ENCODE results near the gene C2CD2L.
"Not testable (repeated sequence)": the region's sequence is repeated elsewhere in the genome, so short reads cannot be mapped to it uniquely, and the experiment has no call there.

C2CD2L gene

DNA sequence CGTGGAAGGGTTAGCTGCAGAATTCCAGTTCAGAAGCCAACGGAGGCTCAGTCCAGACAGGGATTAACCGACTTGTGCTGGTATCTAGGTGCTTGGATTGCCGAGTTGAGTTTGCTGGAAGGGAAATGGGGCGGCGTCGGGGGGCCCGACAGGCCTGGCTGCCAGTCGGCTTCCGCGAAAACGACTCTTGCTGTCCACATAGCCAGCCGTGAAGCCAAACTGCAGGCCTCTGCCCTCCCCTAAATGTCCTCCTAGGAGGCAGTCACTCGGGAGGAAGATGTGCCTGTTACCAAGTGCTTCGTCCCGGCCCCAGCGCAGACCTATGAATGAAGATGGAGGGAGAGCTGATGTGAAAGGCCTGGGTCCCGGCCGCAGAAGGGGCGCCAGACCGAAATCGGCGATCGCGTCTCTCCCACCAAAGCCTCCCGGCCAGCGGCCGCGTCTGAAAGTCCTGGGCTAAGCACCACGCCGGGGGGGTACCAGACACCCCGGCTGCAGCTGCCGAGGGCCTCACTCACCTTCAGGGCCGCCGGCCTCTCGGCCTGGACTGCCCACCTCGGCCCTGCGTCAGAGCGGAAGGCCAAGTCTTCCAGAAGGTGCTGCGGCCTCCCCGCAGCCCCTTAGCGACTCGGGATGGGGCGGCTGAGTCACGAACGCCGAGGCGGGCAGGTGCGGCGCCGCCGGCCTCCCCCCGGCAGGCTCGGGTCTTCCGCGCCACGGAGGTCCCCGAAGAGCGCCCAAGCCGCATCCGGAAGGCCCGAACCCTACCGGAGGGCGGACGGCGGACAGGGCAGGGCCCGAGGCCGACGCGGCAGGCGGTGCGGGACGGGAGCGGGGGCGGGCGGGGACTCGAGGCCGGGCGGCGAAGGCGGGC, 13.0 kb upstream of the C2CD2L start:
- DNase-seq (ENCODE audit: low spot score) = no peak

DNA sequence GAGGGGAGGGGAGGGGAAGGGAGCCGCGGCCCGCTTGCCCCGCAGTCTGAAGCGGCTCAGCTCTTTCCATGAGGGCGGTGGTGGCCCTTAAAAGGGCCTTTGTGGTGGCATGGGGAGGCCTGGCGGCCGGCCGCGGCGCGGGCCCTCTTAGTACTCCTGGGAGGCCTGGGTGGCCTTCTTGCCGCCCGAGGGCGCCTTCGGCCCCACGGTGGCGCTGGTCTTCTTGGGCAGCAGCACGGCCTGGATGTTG, 12.4 kb upstream of the C2CD2L start:
- no peak for DNase-seq (ENCODE audit: low spot score)

DNA sequence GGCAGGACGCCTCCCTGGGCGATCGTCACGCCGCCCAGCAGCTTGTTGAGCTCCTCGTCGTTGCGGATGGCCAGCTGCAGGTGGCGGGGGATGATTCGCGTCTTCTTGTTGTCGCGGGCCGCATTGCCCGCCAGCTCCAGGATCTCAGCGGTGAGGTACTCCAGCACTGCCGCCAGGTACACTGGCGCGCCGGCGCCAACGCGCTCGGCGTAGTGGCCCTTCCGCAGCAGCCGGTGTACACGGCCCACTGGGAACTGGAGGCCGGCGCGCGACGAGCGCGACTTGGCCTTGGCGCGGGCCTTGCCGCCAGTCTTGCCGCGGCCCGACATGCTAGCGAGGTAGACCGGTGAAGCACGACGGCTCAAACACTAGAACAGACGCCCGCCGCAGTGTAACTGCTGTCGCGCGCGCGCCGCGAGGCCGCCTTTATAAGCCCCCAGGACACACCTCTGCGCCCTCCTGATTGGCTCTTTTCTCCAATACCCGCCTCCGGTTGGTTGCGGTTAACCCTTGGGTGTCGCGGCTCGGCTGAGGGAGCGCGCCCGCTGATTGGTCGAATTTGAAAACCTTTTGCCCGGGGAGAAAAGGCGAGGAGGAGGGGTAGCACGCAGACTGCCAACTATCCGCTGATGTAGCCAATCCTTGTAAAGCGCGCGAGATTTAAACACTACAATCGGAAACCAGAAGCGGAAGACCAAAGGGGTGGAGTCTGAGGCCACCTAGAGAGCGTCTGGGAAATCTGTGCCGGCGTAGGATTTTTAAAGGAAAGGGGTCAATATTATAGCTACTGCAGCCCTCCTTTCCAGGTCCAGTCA, 11.9 kb upstream of the C2CD2L start:
- DNase-seq (ENCODE audit: low spot score) = peak; percentile 100

DNA sequence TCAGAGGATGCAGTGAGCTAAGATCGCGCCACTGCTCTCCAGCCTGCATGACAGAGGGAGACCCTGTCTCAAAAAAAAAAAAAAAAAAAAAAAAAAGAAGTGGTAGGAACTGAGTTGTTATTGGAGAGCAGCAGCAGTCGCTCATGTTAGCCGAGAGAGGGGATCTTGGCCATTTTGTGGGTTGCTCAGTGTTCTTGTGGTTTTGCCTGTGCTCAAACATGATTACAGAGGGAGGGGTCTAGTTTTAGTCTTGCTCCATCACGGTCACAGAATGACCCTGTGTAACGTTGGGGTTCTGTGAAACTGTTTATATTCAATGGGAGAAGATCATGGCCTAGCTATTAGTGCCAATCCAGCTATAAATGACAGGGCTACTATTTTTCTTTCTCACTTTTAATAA, 7.4 kb upstream of the C2CD2L start:
- no peak for DNase-seq (ENCODE audit: low spot score)

DNA sequence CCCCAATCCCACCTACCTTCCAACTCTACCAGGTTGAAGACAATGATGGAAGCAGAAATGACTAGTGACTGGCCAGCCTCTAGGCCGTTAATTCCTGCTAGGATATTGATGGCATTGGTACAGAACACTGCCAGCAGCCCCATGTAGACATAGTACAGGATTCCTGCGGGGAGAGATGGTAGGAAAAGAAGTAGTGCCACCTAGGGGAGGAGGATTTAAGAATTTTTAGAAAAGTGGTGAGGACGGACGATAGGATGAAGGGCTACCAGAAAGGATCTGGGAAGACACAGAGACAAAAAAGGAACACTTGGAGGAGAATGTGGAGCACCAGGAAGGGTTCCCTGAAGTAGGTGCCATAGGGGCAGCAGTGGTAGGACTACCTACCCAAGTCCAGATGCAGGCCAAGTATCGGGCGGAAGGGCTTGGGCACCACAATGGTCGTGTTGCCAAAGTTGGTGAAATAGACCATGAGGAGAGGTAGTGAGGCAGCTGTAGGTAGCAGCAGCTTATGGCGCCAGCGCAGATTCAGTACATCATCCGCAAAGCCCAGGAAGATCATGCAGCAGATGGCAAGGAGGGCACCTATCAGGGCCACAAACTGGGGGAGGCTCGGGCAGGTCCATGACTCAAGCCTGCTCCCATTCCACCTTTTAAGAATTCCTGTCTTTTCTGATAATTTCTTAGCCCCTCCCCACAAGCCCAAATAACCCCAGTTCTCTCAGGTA, 6.7 kb upstream of the C2CD2L start:
- DNase-seq (ENCODE audit: low spot score) = no peak

DNA sequence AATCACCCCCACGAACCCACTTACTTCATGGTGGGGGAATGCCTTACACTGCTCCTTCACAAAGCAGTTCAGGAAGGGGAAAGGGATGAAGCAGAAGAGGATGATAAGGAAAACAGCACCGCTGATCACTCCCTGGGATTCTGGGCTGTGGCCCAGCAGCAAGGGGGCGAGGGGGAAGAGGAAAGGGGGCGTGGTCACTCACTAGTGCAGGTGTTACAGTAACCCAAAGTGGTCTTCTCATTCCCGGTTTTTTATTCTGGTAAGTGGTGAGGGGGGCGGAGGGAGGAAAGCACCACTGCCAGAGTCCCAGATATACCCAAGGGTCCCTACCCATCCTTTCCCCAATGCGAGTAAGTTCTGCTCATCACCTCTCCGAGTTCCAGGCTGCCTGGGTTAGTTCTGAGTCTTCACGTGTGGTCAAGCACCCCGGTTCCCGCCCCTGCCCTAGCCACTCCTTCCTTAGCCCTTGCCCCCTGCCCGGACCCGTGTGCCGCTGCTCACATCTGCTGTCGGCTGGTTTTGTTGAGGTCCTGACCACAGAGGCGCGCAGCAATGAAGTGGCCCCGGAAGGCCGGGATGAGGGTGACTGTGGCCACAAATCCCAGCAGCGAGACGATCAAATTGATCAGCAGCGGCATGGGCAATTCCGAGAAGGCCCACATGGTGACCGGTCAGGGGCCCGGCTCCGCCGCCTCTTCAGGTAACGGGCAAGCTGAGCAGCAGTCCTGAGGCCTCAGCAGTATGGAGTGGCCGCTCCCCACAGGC, 6.0 kb upstream of the C2CD2L start:
- DNase-seq (ENCODE audit: low spot score) = peak; percentile 88

DNA sequence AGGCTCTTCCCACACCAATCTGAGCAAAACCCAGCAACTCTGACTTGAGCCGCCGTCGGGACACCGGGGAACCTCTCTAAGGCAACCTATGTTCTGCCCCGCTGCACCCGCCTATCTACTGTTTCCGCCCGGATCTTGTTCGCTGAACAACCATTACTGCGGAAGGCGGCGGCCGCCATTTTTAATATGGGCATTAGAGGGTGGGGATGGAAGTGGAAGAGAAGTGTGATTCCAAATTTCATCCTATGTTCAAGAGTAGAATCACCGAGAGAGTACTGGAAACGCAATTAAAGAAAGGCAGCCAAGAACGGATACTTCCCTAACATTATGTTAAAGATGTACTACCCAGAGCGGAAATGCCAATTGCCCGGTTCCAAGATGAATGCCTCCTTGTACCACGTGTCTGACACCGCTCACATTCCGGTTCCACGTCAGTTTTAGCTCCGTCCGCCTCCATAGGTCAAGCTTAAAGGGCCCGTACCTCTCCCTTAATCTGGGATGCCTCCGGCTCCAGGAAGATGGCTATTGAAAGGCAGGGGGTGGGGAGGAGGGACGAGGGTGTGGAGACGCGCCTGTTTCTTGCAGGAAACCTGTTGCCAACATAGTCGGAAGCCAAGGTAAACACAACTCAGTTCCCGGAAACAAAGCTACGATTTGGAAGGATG, 5.3 kb upstream of the C2CD2L start, which contains the start of gene DPAGT1:
DPAGT1 (minus strand) TSS at position 95 of the 665 bp plus-strand sequence. CDS start 198 bp downstream, outside the sequence.
- DNase-seq (ENCODE audit: low spot score) = peak; percentile 90

DNA sequence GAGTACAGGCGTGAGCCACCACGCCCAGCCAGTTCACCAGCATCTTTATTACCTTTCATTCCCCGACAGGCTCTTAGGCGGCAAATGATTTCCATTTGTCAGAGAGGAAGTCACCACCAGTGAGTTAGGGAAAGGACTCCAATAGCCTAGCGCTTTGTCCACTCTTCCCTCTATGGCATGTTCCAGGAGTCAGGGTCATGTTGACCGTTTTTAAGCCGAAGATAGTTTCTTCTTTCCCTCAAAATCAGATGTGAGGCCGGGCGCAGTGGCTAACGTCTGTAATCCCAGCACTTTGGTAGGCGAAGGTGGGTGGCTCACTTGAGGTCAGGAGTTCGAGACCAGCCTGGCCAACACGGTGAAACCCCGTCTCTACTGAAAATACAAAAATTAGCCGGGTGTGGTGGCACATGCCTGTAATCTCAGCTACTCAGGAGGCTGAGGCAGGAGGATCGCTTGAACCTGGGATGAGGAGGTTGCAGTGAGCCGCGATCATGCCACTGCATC, 3.9 kb upstream of the C2CD2L start:
- not testable (repeated sequence) for DNase-seq (ENCODE audit: low spot score)

DNA sequence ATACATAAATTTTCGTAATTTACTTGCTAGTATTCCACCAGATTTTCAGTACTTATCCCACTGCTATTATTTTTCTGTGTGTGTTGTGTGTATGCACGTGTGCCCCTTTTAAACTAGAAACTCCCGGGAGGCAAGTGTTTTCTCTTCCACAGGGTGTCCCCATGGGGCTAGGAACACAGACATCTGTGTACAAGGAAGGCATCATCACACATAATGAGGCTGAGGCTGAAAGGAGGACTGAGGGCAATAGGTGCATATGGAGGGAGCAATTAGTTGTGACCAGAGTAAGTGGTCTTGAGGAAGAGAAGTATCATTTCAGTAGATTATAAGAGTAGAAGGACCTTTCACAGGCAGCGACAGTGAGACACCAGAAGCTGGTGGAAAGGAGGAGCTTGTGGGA, 3.4 kb upstream of the C2CD2L start:
- DNase-seq (ENCODE audit: low spot score) = no peak

DNA sequence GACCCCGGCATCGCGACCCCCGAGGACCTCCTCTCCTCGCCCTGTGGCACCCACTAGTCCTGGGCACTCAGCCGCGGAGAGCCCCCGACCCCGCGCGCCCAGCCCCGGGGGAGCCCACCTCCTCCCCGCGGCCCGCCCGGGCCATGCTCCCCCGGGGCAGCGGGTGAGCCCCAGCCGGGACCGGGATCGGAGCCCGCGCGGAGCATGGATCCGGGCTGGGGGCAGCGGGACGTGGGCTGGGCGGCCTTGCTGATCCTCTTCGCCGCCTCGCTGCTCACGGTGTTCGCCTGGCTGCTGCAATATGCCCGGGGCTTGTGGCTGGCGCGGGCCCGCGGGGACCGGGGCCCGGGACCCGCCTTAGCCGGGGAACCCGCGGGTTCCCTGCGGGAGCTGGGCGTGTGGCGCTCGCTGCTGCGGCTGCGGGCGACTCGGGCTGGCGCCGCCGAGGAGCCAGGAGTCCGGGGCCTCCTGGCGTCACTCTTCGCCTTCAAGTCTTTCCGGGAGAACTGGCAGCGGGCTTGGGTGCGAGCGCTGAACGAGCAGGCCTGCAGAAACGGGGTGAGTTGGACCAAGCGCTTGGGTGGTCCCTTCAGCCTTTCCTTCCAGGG, 498 bp downstream of the C2CD2L start:
- DNase-seq (ENCODE audit: low spot score) = no peak

DNA sequence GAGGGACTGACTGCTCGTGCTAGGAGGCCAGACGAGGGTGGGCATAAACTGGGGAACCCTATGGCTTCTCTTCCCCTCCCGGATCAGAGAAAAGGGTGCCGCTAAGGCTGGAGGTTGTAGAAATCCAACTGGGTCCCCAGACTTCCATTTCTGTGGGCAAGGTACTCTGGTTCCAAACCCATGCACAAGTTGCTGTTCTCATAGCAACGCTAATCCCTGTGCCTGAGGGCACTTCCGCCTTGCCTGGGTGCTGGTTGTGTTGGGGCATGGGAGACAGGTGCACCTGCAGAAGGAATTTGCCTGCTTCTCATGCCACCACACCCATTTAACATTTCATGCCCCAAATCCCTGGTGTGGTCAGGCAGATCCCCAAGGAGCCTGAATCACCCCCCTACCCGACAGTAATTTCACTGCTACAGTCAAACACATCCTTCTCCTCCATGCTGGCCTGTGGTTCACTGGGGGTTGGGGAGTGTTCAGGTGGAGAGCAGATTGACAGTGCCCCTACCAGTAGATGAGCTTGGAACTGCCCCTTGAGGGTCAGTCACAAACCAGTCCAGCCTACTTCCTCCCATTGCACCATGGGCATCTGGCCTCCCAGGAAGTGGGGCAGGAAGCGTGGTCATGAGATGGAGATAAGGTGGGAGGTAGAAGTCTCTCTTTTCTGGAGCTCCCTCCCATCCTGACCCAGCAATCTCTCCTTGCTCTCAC, 1.2 kb downstream of the C2CD2L start:
- DNase-seq (ENCODE audit: low spot score) = no peak

DNA sequence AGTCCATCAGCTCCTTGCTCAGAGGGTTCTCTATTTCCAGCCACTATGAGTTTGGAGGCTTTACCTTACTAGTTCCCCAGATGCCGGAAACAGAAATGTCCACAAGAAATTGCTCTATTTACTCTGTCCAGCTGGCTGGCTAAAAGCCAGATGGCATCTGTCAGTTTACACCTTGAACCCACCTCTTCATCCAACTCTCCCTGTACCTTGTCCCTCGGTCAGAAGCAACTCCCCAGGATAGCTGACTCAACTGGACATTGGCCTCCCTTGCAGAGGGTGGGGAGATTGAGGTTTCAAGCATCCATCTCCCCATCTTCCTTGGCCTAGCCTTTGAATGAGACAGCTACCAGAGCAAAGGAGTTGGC, 1.7 kb downstream of the C2CD2L start:
- DNase-seq (ENCODE audit: low spot score) = no peak

DNA sequence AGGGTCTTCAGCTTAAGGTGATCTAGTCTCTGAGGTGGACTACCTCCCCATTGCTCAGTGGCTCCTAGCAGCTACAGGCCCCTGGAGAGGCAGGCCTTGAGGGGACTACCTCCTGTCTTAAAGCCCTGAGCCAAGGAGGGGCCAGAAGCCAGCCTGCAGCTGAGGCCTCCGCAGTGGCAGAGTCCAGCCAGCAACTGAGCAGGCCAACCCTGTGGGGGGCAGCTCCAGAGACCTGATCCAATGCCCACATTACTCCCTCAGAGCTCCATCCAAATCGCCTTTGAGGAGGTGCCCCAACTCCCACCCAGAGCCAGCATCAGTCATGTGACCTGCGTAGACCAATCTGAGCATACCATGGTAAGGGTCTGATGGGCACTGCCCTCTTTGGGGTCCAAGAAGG, 2.7 kb downstream of the C2CD2L start:
- DNase-seq (ENCODE audit: low spot score) = no peak

DNA sequence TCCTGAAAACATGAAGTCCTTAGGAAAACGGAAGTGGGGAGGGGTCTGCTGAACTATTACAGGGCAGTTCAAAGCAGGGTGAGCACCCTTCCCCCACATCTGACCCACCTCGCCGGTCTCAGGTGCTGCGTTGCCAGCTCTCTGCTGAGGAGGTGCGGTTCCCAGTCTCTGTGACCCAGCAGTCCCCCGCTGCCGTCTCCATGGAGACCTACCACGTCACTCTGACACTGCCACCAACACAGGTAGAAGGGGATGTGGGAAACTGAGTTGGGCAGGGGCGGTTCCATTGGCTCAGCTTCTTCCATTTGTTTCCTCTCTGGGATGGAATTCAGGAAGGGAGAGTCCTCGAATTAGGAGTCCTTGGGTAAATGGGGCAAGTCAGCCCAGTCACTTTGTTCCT, 3.3 kb downstream of the C2CD2L start:
- no peak for DNase-seq (ENCODE audit: low spot score)

DNA sequence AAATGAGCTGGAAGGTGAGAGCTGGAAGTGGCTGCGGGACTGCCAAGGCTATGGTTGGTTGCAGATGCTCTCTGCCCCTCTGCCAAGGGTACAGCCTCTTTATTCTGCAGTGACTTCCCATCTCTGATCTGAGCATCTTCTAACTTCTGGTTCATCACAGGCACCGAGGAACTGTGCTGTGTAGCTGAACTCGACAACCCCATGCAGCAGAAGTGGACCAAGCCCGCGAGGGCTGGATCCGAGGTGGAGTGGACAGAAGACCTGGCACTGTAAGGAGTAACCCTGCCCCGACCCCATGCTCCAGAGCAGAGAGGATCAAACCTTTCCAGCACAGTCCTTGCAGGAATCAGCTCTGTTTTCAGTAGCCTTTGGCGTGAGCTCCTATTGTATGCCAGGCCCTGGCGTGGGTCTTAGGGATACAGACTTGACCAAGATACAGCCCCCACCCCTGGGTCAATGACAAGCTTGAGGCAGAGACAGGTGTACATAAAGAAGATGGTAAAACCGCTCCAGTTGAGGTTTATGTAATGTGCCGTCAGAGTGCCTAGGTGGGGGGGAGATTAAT, 4.3 kb downstream of the C2CD2L start:
- DNase-seq (ENCODE audit: low spot score) = no peak

DNA sequence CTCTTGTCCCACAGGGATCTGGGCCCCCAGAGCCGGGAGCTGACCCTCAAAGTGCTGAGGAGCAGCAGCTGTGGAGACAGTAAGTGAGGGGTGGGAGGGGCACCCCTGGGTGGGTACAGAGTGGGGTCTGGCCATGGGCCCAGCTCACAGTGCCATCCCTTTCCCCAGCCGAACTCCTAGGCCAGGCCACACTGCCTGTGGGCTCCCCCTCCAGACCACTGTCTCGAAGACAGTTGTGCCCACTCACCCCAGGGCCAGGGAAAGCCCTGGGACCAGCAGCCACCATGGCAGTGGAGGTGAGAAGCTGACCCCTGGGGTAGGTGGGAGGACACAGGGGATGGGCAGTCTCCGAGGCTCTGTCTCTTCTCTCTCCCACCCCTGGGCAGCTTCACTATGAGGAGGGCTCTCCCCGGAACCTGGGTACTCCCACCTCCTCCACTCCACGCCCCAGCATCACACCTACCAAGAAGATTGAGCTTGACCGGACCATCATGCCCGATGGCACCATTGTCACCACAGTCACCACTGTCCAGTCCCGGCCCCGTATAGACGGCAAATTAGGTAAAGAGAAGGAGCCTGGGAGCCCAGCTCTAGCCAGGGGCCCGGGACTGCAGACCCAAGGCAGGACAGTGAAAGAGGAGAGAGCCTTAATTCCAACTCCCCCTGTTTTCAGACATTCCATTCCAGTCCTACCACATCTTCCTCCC, 5.3 kb downstream of the C2CD2L start:
- no peak for DNase-seq (ENCODE audit: low spot score)

DNA sequence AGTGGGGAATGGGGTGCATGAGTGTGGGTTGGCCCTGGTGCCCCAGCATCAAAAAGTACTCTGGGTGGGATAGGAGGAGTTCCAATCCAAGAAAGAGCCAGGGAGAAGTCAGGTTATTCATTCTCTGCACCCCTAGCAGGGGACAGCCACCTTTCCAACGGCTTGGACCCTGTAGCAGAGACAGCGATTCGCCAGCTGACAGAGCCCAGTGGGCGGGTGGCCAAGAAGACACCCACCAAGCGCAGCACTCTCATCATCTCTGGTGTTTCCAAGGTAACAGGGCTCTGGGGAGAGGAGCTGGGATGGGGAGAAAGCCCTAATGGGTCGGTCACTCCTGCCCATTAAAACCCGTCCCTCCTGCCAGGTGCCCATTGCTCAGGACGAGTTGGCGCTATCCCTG, 6.6 kb downstream of the C2CD2L start:
- DNase-seq (ENCODE audit: low spot score) = no peak

DNA sequence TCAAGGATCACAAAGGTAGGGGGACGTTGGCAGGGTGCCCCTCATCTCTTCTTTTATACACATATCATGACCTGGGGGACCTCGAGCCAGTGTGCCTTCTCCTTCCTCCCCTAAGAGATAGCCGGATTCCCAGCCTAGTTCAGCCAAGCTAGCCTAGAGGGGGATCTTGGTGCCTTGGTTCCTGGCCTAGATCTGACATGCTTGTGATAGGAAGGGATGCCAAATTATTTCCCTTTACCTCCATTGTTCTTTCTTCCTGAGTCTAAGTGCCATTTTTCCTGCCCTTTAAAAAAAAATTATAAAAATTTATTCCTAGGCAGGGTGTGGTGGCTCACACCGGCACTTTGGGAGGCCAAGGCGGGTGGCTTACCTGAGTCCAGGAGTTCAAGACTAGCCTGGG, 7.2 kb downstream of the C2CD2L start:
- no peak for DNase-seq (ENCODE audit: low spot score)

DNA sequence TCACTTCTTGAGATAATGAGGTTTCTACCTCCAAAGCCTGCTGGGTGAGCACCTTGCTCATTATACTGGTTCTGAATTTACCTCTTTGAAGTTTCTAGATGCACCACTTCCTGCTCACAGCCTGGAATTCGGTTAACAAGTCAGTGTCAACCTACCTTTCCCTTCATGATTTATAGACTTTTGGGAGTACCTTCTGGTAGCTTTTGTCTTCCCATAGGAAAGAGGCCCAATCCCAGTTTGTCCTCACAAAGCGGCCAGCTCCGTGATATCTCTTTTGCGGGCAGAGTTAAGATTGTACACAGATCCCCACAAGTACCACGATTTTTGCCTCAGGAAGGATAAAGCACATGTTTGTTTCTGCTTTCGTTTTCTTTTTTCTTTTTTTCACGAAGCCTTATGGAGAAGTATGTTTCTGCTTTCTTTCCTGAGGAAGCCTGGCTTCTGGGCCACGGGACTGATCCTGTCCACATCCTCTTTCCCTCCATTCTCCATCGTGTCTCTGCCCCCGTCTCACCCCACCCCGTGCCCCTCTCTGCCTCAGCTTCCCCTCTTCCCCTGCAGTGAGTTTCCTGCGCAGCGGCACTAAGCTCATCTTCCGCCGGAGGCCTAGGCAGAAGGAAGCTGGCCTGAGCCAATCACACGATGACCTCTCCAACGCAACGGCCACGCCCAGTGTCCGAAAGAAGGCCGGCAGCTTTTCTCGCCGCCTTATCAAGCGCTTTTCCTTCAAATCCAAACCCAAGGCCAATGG, 8.5 kb downstream of the C2CD2L start:
- DNase-seq (ENCODE audit: low spot score) = no peak
